Left lung (tissue), 10 donors: Measurements from ENCODE around the gene PLPPR4. TPM values are rescaled to one million over a fixed set of nuclear protein-coding genes. Genes with fewer than 3 reads are reported as not detected.

Source experiments
- ATAC-seq: fragments of 200-7000 bp; cut with Tn5 transposase; one replicate; pipeline ENCODE4 v1.9.1; 2020; ENCODE audit warnings: moderate library complexity
- DNase-seq, 4 donors: peaks; one replicate each; pipeline ENCODE4 v3.0.0-alpha.2; 2013 to 2020
- H3K27ac ChIP-seq, 2 donors: fragments of 200-600 bp; sonication (generic) in 1 of 2; one replicate each; pipeline versions ENCODE4 v1.5.0 to v1.8.0; 2020 to 2021
- H3K27me3 ChIP-seq, 2 donors: fragments of 200-600 bp; sonication (generic) in 1 of 2; one replicate each; pipeline versions ENCODE4 v1.5.0 to v1.8.0; 2020 to 2021
- H3K36me3 ChIP-seq, 2 donors: fragments of 200-600 bp; sonication (generic) in 1 of 2; one replicate each; pipeline versions ENCODE4 v1.5.0 to v1.8.0; 2020 to 2021
- H3K4me1 ChIP-seq, 2 donors: fragments of 200-600 bp; one replicate each; pipeline ENCODE4 v1.8.0; 2021
- H3K4me3 ChIP-seq, 2 donors: fragments of 200-600 bp; sonication (generic) in 1 of 2; one replicate each; pipeline versions ENCODE4 v1.5.0 to v1.8.0; 2020 to 2021; ENCODE audit warnings: mild to moderate bottlenecking in 1 of 2
- H3K9me3 ChIP-seq, 2 donors: fragments of 200-600 bp; sonication (generic) in 1 of 2; one replicate each; pipeline versions ENCODE4 v1.5.0 to v1.8.0; 2020 to 2021
- intact Hi-C, 2 donors: fragments of 100-400 bp; cut with DNase I; formaldehyde crosslinking; loops; one replicate each; pipeline versions ENCODE4 v1.11.2 to v1.14.2; 2022
- polyA plus RNA-seq, 6 donors: library from polyadenylated mRNA; unstranded; fragments of 120-200 nt; gene quantifications; one replicate each; pipeline ENCODE4 v1.2.1, GENCODE V29; 2013; ENCODE audit not compliant: insufficient read length in 6 of 6
- total RNA-seq, 2 donors: library from RNA; stranded (reverse); fragmentation: NEBNext Ultra II Directional; extraction: Animal tissue kit (Norgen Biotek cat#: 25700); gene quantifications; one replicate each; pipeline ENCODE4 v1.2.1, GENCODE V29; 2021
- TF ChIP-seq, protein P1 (sequence below), 2 donors: fragments of 200-600 bp; sonication (generic) in 1 of 2; IDR thresholded peaks; one replicate each; pipeline versions ENCODE4 v1.5.0 to v1.8.0; 2021; ENCODE audit warnings: antibody characterized with exemption in 2 of 2
- donor health status: DM: no; HTN: yes; CAD: no.
- donor health status: DM: no; HTN: no; CAD: no.

PLPPR4 gene
- total and polyA plus RNA-seq, 8 donors, result 2.5 to 49.1 (median 39.7) TPM

DNA sequence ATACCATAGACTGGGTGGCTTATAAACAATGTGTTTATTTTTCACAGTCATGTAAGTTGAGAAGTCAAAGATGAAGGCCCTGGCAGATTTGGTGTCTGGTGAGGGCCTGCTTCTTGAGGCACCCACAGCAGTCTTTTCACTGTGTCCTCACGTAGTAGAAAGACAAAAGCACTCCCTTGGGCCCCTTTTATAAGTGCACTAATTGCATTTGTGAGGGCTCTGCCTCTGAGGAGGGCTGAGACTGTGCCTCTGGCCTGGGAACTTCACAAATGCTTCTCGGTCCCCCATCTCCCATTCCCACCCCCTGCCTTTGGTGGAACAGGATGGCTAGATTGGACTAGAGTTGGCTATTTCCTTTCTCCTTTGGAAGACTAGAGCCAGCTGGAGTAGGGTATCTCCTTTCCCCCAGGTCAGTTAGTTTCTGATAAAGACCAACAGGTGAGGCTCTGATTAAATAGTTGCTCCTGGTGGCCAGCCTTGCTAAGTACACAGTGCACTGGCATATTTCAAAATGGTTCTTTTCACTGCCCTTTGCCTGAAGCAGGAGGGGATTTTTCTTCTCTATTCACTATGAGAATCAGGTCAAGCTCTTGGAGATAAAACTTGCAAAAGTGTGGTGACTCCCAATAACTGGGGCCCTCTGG lies 82.9 kb downstream of the PLPPR4 start:
- intact Hi-C loops, result no loop called here
- H3K27me3 ChIP-seq, result no peaks in the 10 kb centered on the region
- TF ChIP-seq, protein P1, sequence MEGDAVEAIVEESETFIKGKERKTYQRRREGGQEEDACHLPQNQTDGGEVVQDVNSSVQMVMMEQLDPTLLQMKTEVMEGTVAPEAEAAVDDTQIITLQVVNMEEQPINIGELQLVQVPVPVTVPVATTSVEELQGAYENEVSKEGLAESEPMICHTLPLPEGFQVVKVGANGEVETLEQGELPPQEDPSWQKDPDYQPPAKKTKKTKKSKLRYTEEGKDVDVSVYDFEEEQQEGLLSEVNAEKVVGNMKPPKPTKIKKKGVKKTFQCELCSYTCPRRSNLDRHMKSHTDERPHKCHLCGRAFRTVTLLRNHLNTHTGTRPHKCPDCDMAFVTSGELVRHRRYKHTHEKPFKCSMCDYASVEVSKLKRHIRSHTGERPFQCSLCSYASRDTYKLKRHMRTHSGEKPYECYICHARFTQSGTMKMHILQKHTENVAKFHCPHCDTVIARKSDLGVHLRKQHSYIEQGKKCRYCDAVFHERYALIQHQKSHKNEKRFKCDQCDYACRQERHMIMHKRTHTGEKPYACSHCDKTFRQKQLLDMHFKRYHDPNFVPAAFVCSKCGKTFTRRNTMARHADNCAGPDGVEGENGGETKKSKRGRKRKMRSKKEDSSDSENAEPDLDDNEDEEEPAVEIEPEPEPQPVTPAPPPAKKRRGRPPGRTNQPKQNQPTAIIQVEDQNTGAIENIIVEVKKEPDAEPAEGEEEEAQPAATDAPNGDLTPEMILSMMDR (IDR thresholded peaks at IDR 0.05), result no peak
- H3K9me3 ChIP-seq, result peaks cover 0 to 3% of the 10 kb centered on the region in 2 donors
- H3K36me3 ChIP-seq, result no peaks in the 10 kb centered on the region
- H3K4me1 ChIP-seq, result no peaks in the 10 kb centered on the region
- ATAC-seq (no peak), DNase-seq (no peak)
- H3K27ac ChIP-seq, result no peak overlapping the region
- no peak overlapping the region for H3K4me3 ChIP-seq

DNA sequence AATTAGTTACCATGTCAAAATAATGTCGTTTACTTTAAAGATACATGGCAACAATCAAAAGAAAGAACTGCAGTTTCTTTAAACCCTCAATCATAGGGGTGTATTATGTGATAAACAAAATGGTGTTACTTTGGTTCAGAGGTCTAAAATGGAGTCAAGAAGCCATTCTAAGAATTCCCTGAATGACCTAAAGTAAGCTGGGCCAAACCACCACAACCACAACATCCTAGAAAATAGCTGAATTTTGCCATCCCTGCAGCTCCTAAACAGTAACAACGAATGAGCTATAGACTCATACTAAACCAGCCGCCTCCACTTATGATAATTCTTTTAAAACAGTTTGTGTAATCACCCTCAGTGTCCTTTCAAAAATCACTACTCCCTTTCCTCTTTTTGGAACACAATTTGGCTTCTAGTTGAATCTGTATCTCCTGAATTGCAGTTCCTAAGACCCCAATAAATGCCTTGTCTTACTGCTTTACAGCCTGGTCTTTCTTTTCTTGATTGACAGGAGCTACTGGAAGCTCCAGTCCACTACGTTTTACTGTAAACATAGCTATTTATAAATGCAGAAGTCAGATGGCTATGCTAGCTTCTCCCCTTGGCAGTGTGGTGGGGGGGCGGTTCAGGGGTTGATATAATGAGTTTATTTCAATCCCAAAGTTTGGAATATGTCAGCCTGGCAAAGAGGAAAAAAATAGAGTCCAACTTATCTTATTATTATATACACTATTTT lies 84.3 kb downstream of the PLPPR4 start:
- Histone ChIP-seq H3K36me3 (no peaks in the 10 kb centered on the region), H3K4me3 (no peak overlapping the region), H3K27me3 (no peaks in the 10 kb centered on the region), H3K27ac (no peak overlapping the region), H3K4me1 (no peaks in the 10 kb centered on the region), H3K9me3 (no peaks in the 10 kb centered on the region)
- no peak for ATAC-seq
- intact Hi-C loops, result no loop called here
- DNase-seq, result no peak
- TF ChIP-seq, protein P1 (IDR thresholded peaks at IDR 0.05), result no peak

DNA sequence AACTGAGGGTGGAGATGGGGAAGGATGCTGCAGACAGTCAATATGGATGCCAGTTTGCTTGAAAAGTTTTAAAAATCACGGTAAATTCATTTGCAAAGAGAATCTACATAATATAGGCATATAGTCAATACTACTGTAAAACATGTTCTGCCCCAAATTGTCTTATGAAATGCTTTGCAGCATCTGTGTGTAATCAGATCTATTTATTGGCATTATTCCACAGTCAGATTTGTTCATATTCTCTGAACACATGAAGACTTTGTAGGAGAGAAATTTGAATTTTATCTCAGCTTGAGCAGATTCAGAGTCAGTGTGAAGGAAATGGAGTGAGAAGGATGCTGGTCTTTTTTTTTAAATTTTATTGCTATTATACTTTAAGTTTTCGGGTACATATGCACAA lies 88.5 kb downstream of the PLPPR4 start:
- H3K4me1 ChIP-seq, result no peaks in the 10 kb centered on the region
- no peaks in the 10 kb centered on the region for H3K36me3 ChIP-seq
- H3K27ac ChIP-seq, result no peak overlapping the region
- no peak overlapping the region for H3K4me3 ChIP-seq
- no peaks in the 10 kb centered on the region for H3K9me3 ChIP-seq
- intact Hi-C loops, result no loop called here
- no peak for DNase-seq
- no peaks in the 10 kb centered on the region for H3K27me3 ChIP-seq
- ATAC-seq, result no peak
- TF ChIP-seq, protein P1 (IDR thresholded peaks at IDR 0.05), result no peak

DNA sequence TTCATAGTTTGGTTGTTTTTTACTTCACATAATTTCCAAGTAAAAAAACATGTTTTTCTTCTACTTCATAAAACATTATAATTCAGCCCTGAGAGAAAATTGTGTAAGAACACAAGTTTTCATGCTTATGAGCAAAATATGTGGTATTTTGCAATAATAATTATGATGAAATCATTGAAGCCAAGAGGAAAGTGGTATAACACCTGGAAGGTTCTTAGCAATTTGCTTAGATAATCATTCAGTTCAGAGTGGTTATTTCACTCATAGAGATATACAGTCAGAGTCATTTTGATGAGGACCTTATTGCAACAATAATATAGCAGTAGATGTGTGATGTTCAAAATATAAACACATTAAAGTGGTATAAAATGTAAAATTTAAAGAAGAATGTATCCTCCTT lies 94.5 kb downstream of the PLPPR4 start:
- Histone ChIP-seq H3K36me3 (no peaks in the 10 kb centered on the region), H3K4me3 (no peak overlapping the region), H3K9me3 (no peaks in the 10 kb centered on the region), H3K27ac (no peak overlapping the region), H3K27me3 (no peaks in the 10 kb centered on the region), H3K4me1 (no peaks in the 10 kb centered on the region)
- DNase-seq (no peak), ATAC-seq (no peak)
- TF ChIP-seq, protein P1 (IDR thresholded peaks at IDR 0.05), result no peak
- intact Hi-C loops, result no loop called here
